ENCODE results near the gene PGAM1.
A peak's percentile ranks its signal among the peaks of the same experiment; 100 is the strongest.

DNA sequence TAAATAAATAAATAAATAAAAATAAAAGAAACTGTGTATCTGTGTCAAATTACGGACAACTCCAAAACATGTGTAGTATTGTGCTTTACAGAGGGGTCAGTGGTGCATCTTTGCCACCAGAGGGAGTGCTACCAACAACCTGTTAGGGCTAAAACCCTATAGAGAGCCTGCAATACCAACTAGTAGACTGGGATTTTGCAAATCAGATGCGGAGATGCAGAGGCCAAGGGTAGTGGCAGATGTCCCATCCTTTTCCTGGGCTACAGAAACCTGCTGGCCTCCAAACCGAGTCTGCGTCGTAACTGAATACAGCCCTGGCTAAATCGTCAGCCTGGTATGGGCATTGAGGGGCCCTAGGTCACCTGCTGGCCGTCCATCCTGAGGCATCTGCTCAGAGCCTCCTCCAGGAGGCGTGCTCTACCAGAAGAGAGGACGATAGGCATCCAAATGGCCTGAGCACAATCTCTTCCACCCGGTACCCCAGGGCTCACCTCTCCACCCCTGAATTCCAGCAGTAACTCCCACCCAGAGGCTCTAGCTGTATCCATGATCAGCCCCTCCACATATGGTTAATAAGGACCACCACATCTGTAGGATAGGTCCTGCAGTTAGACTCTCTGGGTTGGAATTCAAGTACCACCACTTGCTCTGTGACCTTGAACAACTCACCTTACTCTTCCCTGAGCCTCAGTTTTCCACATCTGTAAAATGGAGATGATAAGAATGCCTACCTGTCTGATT lies 18.6 kb upstream of the PGAM1 start:
- TF ChIP-seq, protein P1, sequence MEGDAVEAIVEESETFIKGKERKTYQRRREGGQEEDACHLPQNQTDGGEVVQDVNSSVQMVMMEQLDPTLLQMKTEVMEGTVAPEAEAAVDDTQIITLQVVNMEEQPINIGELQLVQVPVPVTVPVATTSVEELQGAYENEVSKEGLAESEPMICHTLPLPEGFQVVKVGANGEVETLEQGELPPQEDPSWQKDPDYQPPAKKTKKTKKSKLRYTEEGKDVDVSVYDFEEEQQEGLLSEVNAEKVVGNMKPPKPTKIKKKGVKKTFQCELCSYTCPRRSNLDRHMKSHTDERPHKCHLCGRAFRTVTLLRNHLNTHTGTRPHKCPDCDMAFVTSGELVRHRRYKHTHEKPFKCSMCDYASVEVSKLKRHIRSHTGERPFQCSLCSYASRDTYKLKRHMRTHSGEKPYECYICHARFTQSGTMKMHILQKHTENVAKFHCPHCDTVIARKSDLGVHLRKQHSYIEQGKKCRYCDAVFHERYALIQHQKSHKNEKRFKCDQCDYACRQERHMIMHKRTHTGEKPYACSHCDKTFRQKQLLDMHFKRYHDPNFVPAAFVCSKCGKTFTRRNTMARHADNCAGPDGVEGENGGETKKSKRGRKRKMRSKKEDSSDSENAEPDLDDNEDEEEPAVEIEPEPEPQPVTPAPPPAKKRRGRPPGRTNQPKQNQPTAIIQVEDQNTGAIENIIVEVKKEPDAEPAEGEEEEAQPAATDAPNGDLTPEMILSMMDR (IDR thresholded peaks at IDR 0.05; ENCODE audit: low read length): peak; percentile 83
- TF ChIP-seq EZH2 (optimal IDR thresholded peaks at IDR 0.05; ENCODE audit: low read depth, low read length) (no peak), EZH2phosphoT487 (IDR thresholded peaks at IDR 0.05; ENCODE audit: low read length) (no peak)
